HL-60 (cell line): ENCODE data around the gene CAMSAP1.

Experiments
- DNase-seq, 2 experiments: peaks; one replicate each; pipeline ENCODE4 v3.0.0-alpha.2; 2010 to 2020; ENCODE audit warnings: low read depth in 1 of 2, low spot score in 1 of 2
- H3K27ac ChIP-seq: fragments of 250-450 bp; sonication (Bioruptor Pico); replicated peaks from 2 replicates; pipeline ENCODE4 v1.5.1; 2020; ENCODE audit warnings: mild to moderate bottlenecking, moderate library complexity
- H3K27me3 ChIP-seq: fragments of 250-450 bp; sonication (Bioruptor Pico); 2 replicates; pipeline ENCODE4 v1.5.1; 2021; ENCODE audit warnings: mild to moderate bottlenecking, moderate library complexity; ENCODE audit not compliant: insufficient read depth, poor library complexity, severe bottlenecking
- H3K4me3 ChIP-seq: replicated peaks from 2 replicates; pipeline ENCODE4 v1.5.1; 2011; ENCODE audit warnings: mild to moderate bottlenecking, control low read depth, low read length; ENCODE audit not compliant: insufficient read depth
- CTCF ChIP-seq: IDR thresholded peaks from one replicate; pipeline ENCODE4 v1.5.1; 2011; ENCODE audit warnings: low read length, control low read depth, inconsistent platforms; ENCODE audit not compliant: insufficient read depth
- GABPA ChIP-seq: IDR thresholded peaks from 2 replicates; pipeline ENCODE4 v1.6.1; 2012; ENCODE audit warnings: low read depth
- POLR2AphosphoS5 ChIP-seq: IDR thresholded peaks from 2 replicates; pipeline ENCODE4 v1.6.1; 2012; ENCODE audit warnings: low read depth
- REST ChIP-seq: IDR thresholded peaks from 2 replicates; pipeline ENCODE4 v1.6.1; 2012; ENCODE audit warnings: low read depth; ENCODE audit not compliant: insufficient replicate concordance
- SPI1 ChIP-seq: IDR thresholded peaks from 2 replicates; pipeline ENCODE4 v1.6.1; 2012; ENCODE audit warnings: low read depth, mild to moderate bottlenecking, borderline replicate concordance

Gene CAMSAP1

GRCh38 chr9:135827866-135828580 lies 79.3 kb downstream of the CAMSAP1 start:
- no peak for DNase-seq
- H3K27ac ChIP-seq, result no peak overlapping the region
- no peak for TF ChIP-seq GABPA
- TF ChIP-seq SPI1, result no peak
- TF ChIP-seq REST, result no peak
- no peak for TF ChIP-seq CTCF
- TF ChIP-seq POLR2AphosphoS5, result no peak
- no peak overlapping the region for H3K4me3 ChIP-seq
- no peaks in the 10 kb centered on the region for H3K27me3 ChIP-seq

- Histone ChIP-seq H3K27me3 (no peaks in the 10 kb centered on the region), H3K4me3 (no peak overlapping the region), H3K27ac (no peak overlapping the region)
- TF ChIP-seq SPI1, result no peak
- TF ChIP-seq GABPA, result no peak
- TF ChIP-seq POLR2AphosphoS5, result no peak
- no peak for TF ChIP-seq CTCF
- TF ChIP-seq REST, result no peak
- DNase-seq, result no peak
Measured at GRCh38 chr9:135827301-135827700, 80.0 kb downstream of the CAMSAP1 start.

GRCh38 chr9:135826188-135826545 lies 81.2 kb downstream of the CAMSAP1 start:
- no peak overlapping the region for H3K4me3 ChIP-seq
- DNase-seq, result no peak
- H3K27me3 ChIP-seq, result no peaks in the 10 kb centered on the region
- no peak overlapping the region for H3K27ac ChIP-seq
- TF ChIP-seq SPI1 (no peak), POLR2AphosphoS5 (no peak), REST (no peak), CTCF (no peak), GABPA (no peak)
